GM04504 (cell line): ENCODE data around the gene SLC17A9.

Experiments
- DNase-seq: peaks from one replicate; pipeline ENCODE4 v3.0.0-alpha.2; 2012; ENCODE audit warnings: low read depth

SLC17A9 gene

DNA sequence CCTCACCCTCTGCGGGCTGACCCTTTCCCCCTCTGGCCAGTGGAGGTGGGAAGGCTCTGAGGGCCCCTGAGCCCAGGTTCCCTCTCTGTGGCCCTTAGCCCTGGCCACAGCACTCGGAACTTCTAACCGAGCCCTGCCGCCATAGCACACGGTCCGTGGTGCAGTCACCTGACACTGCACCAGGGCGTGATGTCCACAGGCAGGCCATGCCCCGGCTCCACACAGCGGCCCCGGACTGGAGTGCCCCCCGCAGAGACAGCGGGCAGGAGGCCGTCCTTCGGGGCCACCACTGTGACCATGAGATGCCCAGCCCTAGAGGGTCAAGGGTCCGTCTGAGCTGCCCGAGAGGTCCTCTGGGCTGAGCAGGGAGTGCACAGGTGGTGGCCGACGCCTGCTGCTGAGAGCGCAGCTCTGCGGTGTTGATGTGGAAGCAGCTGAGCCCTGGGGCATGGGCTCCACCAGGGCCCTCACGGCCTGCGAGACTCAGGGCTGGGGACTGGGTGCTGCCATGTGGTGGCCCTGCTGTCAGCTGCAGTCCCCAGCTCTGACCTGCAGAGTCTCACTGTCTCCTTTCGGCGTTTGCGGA, 65.4 kb downstream of the SLC17A9 start:
- no peak for DNase-seq
